Duodenal mucosa (tissue), 2 donors: ENCODE results near the gene SH3GL1.

Experiments used
- H3K27ac ChIP-seq: one replicate; pipeline ENCODE4 v1.7.0; 2013; ENCODE audit warnings: low read depth, low read length
- H3K27me3 ChIP-seq, 2 donors: one replicate each; pipeline ENCODE4 v1.7.0; 2013; ENCODE audit warnings: low read length in 2 of 2, control low read depth in 1 of 2; ENCODE audit not compliant: insufficient read depth in 2 of 2, control insufficient read depth in 1 of 2
- H3K36me3 ChIP-seq, 2 donors: one replicate each; pipeline ENCODE4 v1.7.0; 2013; ENCODE audit warnings: low read length in 2 of 2, control low read depth in 1 of 2; ENCODE audit not compliant: insufficient read depth in 2 of 2, control insufficient read depth in 1 of 2
- H3K4me1 ChIP-seq, 2 donors: one replicate each; pipeline ENCODE4 v1.7.0; 2013; ENCODE audit warnings: low read length in 2 of 2, control low read depth in 1 of 2; ENCODE audit not compliant: insufficient read depth in 2 of 2, control insufficient read depth in 1 of 2
- H3K4me3 ChIP-seq, 2 donors: one replicate each; pipeline ENCODE4 v1.7.0; 2013; ENCODE audit warnings: low read length in 2 of 2, low read depth in 1 of 2
- H3K9ac ChIP-seq, 2 donors: one replicate each; pipeline ENCODE4 v1.7.0; 2013; ENCODE audit warnings: low read length in 2 of 2, low read depth in 1 of 2
- H3K9me3 ChIP-seq, 2 donors: one replicate each; pipeline ENCODE4 v1.7.0; 2013; ENCODE audit warnings: low read length in 2 of 2, control low read depth in 1 of 2; ENCODE audit not compliant: control insufficient read depth in 1 of 2

The SH3GL1 gene

DNA sequence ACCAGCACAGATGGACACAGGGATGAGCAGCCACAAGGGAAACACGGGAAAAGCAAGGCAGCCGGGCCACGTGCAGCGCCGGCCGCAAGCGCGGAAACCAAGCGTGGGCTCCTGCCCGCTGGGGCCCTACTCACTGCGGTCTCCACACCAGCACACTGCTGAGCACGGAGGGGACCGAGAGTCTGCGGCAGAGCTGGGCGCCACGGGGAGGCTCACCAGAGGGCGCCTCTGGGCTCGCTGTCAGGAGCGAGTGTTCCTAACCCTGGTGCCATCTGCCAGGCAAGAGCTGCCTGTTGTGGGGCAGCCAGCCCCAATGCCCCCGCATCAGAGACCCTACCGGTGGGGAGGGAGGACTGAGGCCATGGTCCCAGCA is 30.5 kb downstream of the SH3GL1 start:
- H3K4me1 ChIP-seq, result peaks cover 54 to 59% of the 10 kb centered on the region in 2 donors
- peak overlapping the region; percentile 56 to 66 for H3K9ac ChIP-seq

DNA sequence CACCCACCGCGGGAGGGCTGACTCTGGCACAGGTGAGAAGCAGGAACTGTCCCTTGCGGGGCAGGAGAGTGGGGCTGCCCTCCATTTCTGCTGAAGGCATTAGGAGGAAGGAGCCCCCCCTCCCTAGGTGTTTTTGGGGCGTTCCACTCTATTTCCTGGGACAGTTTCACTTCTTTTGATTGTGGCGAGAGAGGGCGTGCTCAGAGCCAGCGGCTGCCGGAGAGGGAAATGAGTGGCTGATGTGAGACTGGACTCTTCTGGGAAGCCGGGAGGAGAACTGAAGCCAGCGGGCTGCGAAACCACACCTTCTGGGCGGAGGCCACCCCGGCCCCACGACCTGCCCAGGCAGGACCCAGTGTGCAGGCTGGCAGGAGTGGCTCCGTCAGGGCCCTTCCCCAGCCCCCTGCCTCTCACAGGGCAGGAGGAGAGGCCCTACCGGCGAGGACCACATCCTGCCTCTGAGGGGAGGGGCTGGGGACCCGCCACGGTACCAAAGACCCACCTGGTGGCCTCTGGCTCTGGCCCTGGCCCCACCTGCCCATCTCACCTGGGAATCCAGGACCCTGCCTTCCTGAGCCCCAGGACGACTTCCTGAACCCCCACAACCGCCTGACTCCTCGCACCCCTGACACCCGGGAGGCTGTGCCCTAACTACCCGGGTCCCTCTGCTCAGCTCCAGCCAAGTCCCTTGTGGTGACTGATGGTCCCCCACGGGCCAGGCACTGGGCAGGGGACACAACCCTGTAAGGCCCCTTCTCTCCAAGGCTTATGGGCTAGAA is 31.0 kb downstream of the SH3GL1 start:
- Histone ChIP-seq H3K36me3 (peaks cover 12 to 47% of the 10 kb centered on the region in 2 donors), H3K27me3 (no peaks in the 10 kb centered on the region), H3K9me3 (no peaks in the 10 kb centered on the region), H3K27ac (peak overlapping the region; percentile 54), H3K9ac (peak overlapping the region; percentile 56 to 66), H3K4me1 (peaks cover 49 to 53% of the 10 kb centered on the region in 2 donors), H3K4me3 (peak overlapping the region; percentile 58 to 61)

More for the DNA sequence above, 30.5 kb downstream of the SH3GL1 start:
- H3K27me3 ChIP-seq, result no peaks in the 10 kb centered on the region
- H3K36me3 ChIP-seq, result peaks cover 12 to 46% of the 10 kb centered on the region in 2 donors
- peak overlapping the region; percentile 54 for H3K27ac ChIP-seq
- H3K9me3 ChIP-seq, result no peaks in the 10 kb centered on the region
- peak overlapping the region; percentile 58 to 61 for H3K4me3 ChIP-seq

DNA sequence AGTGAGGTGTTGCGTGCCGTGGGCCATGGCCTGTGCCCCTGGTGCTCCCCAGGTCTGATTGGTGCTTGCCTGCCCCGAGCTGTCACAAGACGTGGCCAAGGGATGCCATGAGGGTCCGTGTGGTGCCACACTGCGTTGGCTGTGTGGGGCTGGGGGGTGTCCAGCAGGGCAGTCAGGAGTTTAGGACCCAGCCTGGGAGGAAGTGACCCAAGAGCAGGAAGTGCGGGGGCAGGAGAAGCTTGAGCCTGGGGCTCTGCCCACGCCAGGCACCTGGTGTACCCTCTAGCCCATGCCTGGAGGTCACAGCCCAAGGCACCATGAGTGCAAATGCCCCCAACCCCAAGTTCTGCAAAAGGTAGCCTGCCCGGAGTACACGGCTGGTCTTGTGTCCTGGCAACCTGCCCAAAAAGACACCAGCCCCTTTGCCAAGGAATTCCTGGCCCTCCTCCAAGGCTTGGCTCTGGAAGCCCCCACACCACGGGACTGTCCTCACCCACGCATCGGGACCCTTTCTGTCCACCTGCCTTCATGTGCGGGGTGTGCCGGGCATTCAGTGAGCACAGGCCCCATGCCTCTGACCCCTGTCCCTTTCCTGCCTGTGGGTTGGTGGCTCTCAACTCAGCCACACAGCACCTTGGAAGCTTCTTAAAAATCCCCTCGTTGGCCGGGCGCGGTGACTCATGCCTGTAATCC is 32.1 kb downstream of the SH3GL1 start:
- H3K4me3 ChIP-seq, result no peak overlapping the region
- H3K4me1 ChIP-seq, result peaks cover 40 to 43% of the 10 kb centered on the region in 2 donors
- no peaks in the 10 kb centered on the region for H3K27me3 ChIP-seq
- no peak overlapping the region for H3K9ac ChIP-seq
- no peak overlapping the region for H3K27ac ChIP-seq
- peaks cover 22 to 57% of the 10 kb centered on the region in 2 donors for H3K36me3 ChIP-seq
- H3K9me3 ChIP-seq, result no peaks in the 10 kb centered on the region

DNA sequence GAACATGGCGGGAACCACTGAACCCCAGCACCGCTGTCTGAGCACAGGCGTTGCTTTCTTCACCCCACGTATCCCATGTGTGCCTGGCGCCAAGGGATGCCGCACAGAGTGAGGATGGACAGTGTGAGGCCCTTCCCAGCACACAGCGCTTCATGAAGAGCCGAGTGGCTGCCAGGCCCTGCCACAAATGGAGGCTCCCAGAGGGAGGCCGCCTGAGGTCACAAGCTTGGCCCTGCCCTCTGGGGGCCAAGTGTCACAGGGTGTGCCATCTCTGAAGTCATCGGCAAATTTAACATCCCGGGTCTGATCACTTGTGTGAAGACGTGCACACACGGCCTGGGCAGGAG is 32.6 kb downstream of the SH3GL1 start:
- H3K4me3 ChIP-seq, result no peak overlapping the region
- H3K4me1 ChIP-seq, result peaks cover 35 to 39% of the 10 kb centered on the region in 2 donors
- H3K36me3 ChIP-seq, result peaks cover 27 to 62% of the 10 kb centered on the region in 2 donors
- H3K27ac ChIP-seq, result no peak overlapping the region
- no peak overlapping the region for H3K9ac ChIP-seq
- no peaks in the 10 kb centered on the region for H3K9me3 ChIP-seq
- H3K27me3 ChIP-seq, result no peaks in the 10 kb centered on the region

DNA sequence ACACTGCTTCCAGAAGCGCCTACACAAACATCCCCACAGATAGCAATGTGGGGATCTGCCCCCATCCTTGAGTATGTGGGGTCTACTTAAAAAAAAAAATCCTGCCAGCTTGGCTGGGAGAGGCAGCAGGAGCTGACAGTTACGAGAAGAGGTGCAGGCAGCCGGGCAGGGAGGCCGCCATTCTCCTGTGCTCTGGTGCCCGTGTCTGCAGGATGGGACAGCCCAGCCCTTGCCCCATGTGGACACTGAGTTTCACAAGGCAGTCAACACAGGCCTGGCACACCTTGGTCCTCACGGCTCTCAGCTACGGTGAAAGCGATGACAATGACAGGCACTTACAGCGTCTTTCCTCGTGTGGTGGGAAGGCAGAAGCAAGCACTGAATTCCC is 33.0 kb downstream of the SH3GL1 start:
- no peaks in the 10 kb centered on the region for H3K9me3 ChIP-seq
- H3K27ac ChIP-seq, result no peak overlapping the region
- H3K4me1 ChIP-seq, result peaks cover 33 to 35% of the 10 kb centered on the region in 2 donors
- no peak overlapping the region for H3K9ac ChIP-seq
- no peaks in the 10 kb centered on the region for H3K27me3 ChIP-seq
- H3K4me3 ChIP-seq, result no peak overlapping the region
- H3K36me3 ChIP-seq, result peaks cover 31 to 62% of the 10 kb centered on the region in 2 donors

DNA sequence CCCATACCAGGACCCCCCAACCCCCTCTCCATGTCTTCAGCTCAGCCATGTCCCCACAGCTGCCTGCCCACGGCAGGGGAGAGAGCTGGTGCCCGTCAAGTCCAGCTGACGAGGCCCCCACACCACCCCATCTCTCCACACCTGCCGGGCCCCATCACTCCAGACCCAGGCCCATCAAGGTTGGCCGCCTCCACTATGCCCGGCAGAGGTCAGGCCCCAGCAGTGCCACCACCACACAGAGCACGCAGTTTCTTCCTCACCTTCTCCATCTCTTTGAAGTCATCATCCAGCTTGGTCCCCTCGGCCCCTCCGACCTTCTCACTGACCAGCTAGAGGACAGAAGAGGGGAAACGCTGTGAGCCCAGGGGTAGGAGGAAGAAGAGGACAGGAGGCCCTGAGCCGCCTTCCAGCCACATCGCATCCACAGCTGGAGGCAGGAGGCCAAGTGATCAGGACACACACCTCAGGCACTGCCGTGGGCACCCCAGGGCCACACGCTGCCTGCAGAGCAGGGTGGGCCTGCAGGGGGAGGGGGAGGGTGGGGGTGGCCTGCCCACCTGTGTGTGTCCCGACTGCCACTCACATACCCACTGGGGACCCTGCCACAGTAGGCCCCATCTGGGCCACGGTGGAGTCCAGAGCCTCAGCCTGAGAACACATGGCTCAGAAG is 33.5 kb downstream of the SH3GL1 start:
- no peak overlapping the region for H3K27ac ChIP-seq
- no peak overlapping the region for H3K4me3 ChIP-seq
- peaks cover 33 to 35% of the 10 kb centered on the region in 2 donors for H3K4me1 ChIP-seq
- H3K9me3 ChIP-seq, result no peaks in the 10 kb centered on the region
- no peaks in the 10 kb centered on the region for H3K27me3 ChIP-seq
- peaks cover 36 to 62% of the 10 kb centered on the region in 2 donors for H3K36me3 ChIP-seq
- no peak overlapping the region for H3K9ac ChIP-seq

DNA sequence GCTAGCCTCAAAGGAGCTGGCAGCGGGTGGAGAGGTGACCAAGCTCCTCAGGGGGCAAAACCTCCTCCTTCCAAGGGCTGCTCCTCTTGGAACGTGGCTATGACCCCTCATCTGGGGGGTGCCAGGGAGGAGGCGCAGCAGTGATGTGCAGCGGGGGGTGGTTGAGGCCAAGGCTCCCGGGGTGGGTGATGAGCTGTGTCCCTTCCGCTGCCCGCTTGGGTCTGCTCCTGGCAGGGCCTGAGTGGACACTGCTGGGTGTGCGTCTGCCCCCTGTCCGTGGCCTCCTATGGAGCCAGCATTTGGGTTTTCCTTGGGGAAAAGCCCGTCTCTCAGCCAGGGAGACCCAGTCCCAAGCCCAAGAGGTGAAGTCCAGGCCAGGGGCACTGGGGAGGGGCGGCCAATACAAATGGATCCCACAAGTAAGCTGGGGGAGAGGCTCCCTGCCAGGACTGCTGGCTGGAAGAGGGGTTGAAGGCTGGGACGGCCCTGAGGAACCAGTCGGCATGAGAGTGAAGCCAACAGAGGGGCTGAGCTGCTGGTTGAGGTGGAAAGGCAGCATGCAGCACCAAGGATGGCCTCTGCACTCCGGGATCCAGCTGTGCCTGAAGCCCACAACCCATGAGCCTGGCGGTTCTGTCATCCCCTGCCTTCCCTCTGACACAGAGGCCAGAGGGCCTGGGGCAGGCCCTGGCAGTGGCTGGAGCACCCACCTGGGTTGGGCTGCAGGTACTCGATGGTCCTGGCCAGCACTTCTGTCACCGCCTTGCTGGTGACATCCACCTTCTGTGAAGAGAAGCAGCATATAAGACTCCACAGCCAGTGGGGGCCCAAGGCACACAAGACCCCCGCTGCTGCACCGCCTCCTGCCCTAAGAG is 34.3 kb downstream of the SH3GL1 start:
- H3K4me1 ChIP-seq, result peaks cover 27 to 33% of the 10 kb centered on the region in 2 donors
- H3K4me3 ChIP-seq, result no peak overlapping the region
- no peak overlapping the region for H3K27ac ChIP-seq
- H3K9me3 ChIP-seq, result no peaks in the 10 kb centered on the region
- no peaks in the 10 kb centered on the region for H3K27me3 ChIP-seq
- H3K9ac ChIP-seq, result no peak overlapping the region
- peaks cover 37 to 61% of the 10 kb centered on the region in 2 donors for H3K36me3 ChIP-seq

DNA sequence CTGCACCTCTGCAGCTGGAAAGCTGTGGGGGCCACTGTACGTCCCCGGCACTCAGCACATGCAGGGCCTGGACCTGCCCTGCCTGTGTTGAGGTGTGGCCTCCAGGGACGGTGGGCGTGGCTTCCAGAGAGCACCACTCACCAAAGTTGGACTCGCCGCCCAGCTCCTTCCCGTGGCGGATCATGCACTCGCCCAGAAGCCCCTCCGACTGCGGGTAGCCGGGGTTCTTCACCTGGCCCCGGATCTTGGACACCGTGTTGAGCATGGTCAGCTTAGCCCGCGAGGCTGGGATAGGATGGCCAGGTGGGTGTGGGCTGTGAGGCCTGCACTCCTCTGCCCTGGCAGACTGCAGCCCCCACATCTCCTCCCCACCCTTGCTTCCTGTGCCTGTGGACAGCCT is 35.0 kb downstream of the SH3GL1 start:
- no peaks in the 10 kb centered on the region for H3K27me3 ChIP-seq
- H3K36me3 ChIP-seq, result peaks cover 38 to 67% of the 10 kb centered on the region in 2 donors
- no peaks in the 10 kb centered on the region for H3K9me3 ChIP-seq
- peaks cover 21 to 26% of the 10 kb centered on the region in 2 donors for H3K4me1 ChIP-seq
- H3K4me3 ChIP-seq, result no peak overlapping the region
- H3K27ac ChIP-seq, result no peak overlapping the region
- no peak overlapping the region for H3K9ac ChIP-seq

DNA sequence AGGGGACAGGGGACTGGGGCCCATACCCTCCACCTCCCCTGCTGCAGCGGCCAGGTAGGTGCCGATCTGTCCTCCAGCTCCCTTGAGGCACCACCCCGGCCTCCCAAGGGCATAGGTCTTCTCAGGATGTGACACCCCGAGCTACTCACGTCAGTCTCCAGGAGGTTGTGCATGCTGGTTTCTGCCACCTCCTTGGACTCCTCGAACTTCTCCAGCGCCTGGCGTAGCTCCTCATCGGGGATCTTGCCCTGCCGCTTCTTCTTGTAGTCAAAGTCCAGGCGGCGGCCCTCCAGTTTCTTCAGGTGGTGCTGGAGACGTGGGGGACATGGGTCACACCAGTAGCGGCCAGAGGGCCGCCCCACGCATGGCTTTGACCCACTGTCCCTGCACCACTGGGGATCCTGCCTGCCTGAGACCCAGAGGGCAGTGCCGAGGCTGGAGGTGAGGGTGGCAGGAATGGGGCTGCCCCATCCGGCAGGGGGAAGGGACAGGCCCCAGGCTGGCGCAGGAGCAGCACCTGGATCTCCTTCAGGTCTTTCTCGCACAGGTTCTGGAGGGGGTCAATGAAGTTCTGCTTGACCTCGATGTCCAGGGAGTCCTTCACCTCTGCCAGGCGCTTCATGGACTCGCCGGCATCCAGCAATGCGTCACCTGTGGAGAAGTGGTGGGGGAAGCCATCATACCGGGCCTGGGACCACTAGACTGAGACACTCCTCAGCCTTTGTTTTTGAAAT is 36.6 kb downstream of the SH3GL1 start:
- peaks cover 5 to 12% of the 10 kb centered on the region in 2 donors for H3K4me1 ChIP-seq
- H3K9me3 ChIP-seq, result no peaks in the 10 kb centered on the region
- no peak overlapping the region for H3K9ac ChIP-seq
- H3K36me3 ChIP-seq, result peaks cover 46 to 83% of the 10 kb centered on the region in 2 donors
- H3K4me3 ChIP-seq, result no peak overlapping the region
- H3K27ac ChIP-seq, result no peak overlapping the region
- H3K27me3 ChIP-seq, result no peaks in the 10 kb centered on the region
